HL-60/S4 treated with retinoic acid at 250 ng/mL for 4 days and 3 days (cell line): Measurements from ENCODE around the gene SLC27A1.
"Not testable (repeated sequence)": the region's sequence is repeated elsewhere in the genome, so short reads cannot be mapped to it uniquely, and the experiment has no call there.

Experiments used
- in situ Hi-C: fragments of 300-500 bp; cut with MboI; formaldehyde crosslinking; loops from 2 replicates; pipeline ENCODE4 v1.7.0; 2022; ENCODE audit warnings: low sequenced_read_pairs

The SLC27A1 gene

DNA sequence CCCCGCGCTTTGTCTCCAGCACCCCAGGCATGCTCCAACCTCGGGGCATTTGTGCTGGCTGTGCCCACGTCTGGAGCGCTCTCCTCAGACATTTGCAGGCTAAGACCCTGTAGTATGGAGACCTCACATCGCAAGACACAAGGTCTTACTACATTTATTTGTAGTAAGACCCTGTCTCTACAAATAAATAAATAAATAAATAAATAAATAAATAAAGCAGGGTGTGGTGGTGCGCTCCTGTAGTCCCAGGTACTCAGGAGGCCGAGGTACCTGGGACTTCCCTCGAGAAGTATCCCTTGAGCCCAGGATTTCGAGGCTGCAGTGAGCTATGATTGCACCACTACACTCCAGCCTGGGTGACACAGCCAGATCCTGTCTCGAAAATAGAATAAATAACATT is 14.2 kb upstream of the SLC27A1 start:
- in situ Hi-C loops = no loop called here

DNA sequence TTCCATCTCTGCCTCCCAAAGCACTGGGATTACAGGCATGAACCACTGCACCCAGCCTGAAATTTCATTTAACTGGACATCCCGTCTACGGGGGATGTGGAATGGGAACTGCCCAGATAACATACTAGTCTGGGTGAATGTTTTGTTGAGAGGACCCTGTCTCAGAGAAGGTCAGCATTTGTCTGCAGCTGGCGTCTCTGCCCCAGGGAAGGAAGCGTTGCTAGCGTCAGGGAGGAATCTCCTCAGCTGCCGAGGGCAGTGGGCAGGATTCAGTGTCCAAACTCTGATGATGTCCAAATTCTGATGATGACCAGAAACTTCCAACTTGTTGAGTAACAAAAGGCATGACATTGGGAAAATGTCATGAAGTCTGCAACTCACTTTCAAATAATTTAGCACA is 12.7 kb upstream of the SLC27A1 start:
- in situ Hi-C loops = no loop called here

DNA sequence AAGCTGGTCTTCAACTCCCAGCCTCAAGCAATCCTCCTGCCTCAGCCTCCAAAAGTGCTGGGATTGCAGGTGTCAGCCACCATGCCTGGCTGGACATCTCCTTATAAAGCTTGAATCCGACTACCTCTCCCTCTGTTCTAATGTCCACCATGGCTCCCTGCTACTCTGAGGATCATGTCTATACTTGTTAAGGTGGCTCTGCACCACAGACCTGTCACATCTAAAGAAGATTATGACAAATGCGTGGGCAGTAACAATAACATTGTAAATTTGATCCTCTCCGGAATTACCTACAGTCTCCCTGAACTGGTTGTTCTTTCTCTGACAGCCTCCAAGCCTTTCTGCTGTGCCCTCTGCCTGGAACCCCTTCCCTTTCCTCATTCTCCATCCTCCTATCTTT is 11.4 kb upstream of the SLC27A1 start:
- in situ Hi-C loops = no loop called here

DNA sequence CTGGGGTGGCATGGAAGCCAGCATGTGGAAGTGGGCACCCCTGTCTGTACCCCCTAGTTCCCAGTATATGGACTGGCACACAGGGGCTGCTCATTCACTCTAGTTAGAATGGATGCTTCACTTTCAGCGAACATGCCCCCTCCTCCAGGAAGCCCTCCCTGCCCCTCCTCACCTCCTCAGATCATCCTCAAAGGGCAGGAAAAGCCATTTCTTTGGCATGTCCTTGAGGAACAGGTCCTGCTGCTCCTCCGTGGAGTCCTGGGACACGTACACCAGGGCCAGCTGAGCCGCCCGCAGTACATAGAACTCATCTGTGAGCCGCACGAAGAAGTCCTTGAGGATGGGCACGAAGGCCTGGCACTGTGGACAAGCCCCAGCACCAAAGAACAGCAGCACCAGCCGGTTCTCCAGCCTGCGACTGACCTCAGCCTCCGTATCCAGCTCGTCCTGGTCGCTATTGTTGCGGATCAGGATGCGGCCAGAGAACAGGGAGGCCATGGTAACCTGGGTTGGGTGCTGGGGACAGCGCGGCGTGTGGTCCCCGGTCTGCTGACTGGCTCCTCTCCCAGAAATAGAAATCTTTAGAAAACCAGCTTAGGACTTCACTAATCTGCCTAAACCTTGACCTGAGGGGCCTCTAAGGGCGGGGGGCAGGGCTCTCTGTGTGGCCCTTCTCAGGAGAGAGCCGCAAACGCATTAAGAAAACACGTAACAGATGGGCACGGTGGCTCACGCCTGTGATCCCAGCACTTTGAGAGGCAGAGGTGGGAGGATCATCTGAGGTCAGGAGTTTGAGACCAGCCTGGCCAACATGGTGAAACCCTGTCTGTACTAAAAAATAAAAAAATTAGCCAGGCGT is 9.7 kb upstream of the SLC27A1 start, which contains the start of gene NXNL1:
NXNL1 (minus strand) TSS at position 555 of the 859 bp plus-strand sequence; CDS start at position 498, 57 bp downstream.
- in situ Hi-C loops = no loop called here

DNA sequence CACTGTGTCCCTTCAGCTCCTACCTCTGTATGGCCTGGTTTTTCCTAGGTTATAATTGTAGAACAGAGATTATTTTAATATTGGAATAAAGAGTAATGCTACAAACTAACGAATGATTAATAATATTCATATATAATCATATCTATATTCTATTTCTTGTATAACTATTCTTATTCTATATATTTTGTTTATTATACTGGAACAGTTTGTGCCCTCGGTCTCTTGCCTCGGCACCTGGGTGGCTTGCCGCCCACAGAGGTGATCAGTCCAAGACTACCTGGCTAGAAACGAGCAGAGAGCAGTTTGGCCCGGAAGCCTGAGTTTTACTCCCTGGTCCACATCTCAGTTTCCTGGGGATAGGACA is 3.9 kb upstream of the SLC27A1 start:
- in situ Hi-C loops = no loop called here

DNA sequence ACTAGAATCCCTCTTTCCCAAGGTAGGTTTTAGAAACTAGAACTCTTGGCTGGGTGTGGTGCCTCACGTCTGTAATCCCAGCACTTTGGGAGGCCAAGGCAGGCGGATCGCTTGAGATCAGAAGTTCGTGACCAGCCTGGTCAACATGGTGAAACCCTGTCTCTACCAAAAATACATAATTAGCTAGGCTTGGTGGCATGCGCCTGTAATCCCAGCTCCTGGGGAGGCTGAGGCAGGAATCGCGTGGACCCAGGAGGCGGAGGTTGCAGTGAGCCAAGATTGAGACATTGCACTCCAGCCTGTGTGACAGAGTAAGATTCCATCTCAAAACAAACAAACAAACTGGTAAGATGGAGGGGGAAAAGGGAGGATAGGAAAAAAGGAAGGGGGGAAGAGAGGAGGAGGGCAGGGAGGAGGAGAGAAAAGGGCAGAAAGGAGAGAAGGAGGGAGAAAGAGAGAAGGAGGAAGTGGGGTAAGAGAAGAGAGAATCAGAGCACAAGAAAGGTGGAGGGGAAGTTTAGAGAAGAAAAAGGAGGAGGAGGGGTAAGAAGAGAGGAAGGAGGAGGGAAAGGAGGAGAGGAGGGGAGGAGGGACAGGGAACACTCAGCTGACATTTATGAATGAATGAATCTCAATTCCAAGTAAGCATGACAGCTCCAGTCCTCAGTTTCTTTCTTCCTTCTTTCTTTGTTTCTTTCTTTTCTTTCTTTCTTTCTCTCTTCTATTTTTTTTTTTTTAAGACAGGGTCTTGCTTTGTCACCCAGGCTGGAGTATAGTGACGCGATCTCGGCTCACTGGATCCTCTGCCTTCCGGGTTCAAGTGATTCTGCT is 2.6 kb upstream of the SLC27A1 start:
- in situ Hi-C loops = no loop called here

DNA sequence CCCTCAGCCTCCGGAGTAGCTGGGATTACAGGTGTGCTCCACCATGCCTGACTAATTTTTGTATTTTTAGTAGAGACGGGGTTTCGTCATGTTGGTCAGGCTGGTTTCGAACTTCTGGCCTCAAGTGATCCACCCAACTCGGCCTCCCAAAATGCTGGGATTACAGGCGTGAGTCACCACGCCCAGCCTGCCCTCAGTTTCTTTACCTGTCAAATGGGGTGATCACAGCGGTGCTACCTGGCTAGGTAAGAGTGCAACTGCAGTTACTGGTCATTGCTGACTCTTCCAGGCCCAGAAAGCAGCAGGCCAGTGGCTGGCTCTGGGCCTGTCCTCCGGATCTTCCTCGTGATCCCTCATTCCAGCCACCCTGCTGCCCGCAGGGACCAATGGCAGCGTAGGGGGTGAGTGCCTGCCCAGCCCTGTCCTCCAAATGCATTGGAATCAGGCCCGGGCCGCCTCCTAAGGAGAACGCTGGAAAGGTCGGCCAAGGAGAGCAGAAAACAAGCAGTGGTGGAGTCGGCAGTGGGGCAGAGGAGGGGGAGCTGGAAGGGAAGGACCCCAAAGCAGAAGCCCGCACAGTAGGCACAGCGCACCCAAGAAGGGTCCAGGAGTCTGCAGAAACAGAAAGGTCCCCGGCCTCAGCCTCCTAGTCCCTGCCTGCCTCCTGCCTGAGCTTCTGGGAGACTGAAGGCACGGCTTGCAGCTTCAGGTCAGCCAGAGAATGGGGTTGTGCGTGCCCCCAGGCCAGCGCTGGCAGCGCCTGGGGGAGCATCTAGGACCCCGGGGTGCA is 1.8 kb upstream of the SLC27A1 start:
- in situ Hi-C loops = no loop called here

DNA sequence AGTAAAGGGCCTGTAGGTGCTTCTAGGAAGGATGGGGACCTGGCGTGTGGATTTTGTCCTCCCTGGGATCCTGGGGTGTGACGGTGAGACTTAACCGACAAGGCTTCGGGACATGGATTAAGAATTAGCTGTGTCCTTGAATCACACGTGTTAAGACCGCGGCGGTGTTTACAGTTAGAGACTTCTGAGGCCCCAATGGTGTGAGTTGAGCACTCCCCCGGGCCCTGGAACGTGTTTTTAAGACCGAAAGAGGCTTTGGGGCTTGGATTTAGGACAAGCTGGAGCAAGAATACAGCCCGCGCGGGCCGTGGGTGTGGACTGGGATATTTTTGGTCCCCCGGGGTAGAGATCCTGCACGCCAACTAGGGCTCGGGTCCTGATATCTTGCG is 1.2 kb upstream of the SLC27A1 start:
- in situ Hi-C loops = no loop called here

DNA sequence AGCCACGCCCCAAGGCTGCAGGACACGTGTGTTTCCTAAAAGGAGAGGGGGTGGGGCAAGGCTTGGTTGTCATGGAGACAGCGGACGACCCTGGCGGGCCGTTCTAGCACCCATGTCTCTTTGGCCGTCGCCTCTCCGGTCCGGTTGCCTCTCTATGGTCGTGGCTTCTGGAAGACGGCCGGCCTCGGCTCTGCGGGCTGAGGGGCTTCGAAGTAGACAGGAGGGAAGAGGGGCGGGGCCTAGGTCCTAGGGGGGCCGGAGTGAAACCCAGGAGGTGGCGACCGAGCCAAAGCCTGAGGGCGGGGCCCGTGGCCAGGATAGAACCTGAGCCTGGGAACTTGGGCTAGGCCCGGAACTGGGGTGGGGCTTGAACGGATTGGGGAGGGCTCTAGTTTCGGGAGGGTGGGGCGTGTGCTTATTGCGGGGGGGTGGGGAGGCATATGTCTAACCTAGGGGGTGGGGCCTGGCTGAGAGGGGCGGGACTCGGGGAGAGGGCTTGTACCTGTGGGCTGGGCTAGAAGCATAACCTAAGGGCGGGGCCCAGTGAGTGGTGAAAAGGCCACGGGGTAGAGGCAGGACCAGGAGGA is 750 bp upstream of the SLC27A1 start:
- in situ Hi-C loops = no loop called here

DNA sequence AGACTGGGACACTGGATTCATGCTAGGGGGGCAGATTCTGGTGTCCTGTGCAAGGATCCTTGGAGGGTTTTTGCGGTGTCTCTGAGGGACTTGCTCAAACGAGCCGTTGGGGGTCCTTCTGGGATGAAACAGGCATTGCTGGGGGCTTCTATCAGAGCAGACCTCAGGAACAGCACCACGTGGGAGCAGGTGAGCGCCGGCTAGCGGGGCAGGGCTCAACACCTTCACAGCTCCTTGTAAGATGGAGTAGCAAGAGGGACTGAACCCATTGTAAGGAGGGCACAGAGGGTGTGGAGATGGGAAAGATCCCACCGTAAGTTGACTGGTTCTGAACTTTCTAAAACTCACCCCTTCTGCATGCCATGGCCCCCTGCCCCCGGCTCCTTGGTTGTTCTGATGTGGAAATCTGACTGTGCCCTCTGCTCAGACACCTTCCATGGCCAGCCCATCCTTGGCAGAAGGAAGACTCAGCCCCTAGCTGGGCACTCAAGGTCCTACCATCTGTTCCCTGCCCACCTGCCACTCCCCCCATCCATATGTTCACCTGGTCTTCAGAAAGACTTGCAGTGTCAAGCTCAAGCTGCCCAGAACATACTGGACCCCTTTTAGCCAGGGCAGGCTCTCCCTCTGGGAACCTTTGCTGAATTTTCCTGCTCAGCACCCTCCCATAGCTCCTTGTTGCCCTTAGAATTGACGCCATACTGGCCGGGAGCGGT is 1.2 kb downstream of the SLC27A1 start:
- in situ Hi-C loops = no loop called here

DNA sequence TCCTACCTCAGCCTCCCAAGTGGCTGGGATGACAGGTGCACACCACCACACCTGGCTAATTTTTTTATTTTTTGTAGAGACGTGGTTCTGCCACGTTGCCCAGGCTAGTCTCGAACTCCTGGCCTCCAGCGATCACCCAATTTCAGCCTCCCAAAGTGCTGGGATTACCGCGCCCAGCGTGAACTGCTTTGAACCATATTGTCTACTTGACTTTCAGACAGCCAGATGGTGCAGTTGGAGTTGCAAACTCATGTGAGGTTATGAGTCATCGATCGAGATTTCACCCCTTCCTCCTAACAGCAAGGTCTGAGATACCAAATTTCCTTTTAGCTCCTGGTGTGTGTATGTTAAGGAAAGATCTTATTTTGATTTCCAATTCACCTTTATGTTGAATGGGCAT is 2.7 kb downstream of the SLC27A1 start:
- in situ Hi-C loops = no loop called here

DNA sequence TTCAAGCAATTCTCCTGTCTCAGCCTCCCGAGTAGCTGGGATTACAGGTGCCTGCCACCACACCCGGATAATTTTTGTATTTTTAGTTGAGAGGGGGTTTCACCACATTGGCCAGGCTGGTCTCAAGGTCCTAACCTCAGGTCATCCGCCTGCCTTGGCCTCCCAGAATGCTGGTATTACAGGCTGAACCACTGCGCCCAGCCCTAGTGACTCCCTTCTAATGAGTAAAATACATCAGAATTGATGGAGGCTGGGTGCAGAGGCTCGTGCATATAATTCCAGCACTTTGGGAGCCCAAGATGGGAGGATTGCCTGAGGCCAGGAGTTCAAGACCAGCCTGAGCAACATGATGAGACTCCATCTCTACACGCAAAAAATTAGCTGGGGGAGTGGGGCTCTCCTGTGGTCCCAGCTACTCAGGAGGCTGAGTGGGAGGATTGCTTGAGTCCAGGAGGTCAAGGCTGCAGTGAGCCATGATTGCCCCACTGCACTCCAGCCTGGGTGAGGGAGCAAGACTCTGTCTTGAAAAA is 4.8 kb downstream of the SLC27A1 start:
- in situ Hi-C loops = not testable (repeated sequence)

DNA sequence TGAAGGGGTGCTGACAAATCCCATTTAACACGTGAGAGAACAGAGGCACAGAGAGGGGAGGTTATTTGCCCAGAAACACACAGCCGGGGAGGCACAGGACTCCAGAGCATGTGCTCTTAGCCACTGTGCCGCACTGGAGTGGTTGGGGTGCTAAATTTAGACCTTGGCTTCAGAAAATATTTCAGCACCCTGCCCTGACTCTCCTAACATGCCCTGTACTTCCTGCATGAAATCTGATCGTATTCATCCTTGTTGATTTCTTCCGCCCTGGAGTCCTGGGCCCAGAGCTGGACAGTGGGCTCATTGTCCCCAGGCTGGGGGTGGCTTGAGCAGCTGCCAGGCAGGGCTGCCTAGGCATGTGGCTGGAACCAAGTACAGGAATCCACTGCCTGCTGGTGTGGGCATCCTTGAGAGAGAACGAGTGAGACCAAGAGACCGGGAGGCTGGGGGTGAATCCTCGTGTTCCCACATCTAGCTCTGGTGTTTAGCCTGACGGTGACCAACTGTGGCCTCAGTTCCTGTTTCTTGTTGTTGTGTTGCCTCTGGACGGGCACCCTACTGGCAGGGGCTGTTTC is 5.3 kb downstream of the SLC27A1 start:
- in situ Hi-C loops = no loop called here

DNA sequence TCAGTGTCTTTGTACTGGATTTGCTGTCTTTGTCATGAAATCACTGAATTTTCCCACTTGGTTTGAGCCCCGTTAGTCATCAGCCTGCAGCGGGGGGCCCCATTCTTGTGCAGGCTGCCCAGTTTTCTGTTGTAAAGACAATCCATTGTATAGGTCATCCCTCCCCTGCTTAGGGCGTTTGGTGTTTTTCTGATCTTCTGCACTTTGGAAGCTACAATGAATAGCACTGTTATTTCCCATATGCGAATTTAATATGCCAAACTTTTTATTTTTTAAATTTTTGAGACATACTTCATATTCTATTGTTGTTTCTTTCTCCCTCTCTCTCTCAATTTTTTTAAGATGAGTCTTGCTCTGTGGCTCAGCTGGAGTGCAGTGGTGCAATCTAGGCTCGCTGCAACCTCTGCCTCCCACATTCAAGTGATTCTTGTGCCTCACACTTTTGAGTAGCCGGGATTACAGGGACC is 9.0 kb downstream of the SLC27A1 start:
- in situ Hi-C loops = no loop called here

DNA sequence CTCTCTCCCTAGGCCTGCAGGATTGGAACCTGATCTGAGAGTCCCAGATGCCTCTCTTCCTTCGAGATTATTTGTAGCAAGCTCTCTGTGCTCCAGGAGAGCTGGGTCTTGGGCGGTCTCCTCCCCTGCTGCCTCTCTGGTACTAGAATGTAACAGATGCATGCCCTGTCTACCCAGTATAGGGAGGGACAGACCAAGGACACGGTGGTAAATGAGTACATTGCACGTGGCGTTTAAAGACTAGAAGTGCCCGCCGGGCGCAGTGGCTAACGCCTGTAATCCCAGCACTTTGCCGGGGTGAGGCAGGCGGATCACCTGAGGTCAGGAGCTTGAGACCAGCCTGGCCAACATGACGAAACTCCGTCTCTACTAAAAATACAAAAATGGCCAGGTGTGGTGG is 11.7 kb downstream of the SLC27A1 start:
- in situ Hi-C loops = no loop called here

DNA sequence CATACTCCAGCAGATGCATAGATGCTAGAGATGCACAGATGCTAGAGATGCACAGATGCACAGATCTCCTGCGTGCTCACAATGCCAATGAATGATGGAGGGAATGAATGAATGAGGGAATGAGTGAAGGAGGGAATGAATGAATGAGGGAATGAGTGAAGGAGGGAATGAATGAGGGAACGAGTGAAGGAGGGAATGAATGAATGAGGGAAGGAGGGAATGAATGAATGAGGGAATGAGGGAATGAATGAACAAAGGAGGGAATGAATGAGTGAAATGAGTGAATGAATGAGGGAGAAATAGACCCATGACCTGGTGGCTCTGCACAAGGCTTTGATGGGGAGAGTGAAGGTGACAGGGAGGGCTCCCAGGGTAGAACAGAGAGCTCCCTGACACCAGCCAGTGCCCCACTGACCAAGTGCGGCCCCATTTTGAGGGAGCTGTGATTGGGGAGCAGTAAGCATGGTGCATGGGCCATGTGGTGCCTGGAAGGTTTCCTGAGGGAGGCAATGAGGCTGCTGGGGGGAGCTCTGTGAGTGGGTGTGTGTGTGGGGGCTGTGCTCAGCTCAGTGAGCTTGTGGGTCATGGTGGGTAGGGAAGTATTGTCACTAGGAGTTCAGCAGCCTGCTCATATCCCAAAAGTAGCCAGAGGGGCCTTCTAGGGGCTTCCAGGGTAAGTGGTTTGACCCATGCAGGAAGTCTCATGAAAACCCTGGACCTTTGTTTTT is 12.7 kb downstream of the SLC27A1 start:
- in situ Hi-C loops = no loop called here

DNA sequence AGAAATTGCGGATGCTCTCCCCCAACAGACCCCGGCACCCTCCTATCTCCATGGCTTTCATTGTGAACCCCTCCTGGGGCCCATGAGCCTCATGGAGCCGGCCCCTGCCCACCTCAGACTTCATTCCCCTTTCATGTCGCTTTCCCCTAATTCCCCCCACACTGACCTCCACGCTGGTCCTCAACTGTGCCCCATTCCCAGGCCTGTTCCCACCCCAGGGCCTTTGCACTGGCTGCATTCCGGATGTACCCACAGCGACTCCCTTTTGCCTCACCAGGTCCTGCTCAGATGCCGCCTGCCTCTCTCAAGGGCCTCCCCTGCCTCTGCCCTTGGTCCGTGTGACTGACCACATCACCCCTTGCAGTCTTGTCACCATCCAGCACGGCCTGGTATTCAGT is 13.3 kb downstream of the SLC27A1 start:
- in situ Hi-C loops = no loop called here

DNA sequence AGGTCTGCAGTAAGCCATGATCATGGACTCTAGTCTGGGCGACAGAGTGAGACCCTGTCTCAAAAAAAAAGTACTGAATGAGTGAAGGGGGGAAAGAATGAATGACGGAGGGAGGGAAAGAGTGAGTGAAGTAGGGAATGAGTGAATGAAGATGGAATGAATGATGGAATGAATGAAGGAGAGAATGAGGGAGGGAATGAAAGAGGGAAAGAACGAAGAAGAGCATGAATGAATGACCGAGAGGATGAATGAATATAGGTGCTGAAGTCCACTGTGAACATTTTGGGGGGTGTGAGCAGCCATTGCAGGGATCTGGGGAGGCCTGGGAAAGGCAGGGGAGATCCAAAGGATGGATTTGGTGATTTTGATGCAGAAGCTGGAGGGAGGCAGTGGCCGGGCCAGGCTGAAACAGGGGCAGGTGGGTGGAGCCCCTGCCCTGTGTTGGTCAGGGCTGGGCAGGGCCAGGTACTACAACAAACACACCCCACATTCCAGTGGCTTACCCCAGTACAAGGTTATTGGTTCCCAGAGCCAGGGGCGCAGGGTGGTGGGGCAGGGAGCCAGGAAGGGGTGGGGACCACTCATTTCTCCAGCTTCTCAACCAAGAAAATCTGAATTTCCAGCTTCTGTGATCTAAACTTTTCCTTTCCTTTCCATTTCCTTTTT is 14.3 kb downstream of the SLC27A1 start:
- in situ Hi-C loops = no loop called here
